Skeletal muscle tissue (tissue), 4 donors: ENCODE data around the gene WHRN. TPM values are rescaled to one million over a fixed set of nuclear protein-coding genes. Genes with fewer than 3 reads are reported as not detected.

Experiments
- H3K27ac ChIP-seq: one replicate; pipeline ENCODE4 v1.7.0; 2013; ENCODE audit warnings: mild to moderate bottlenecking, low read depth, low read length, inconsistent platforms
- H3K27me3 ChIP-seq, 3 donors: one replicate each; pipeline ENCODE4 v1.7.0; 2013; ENCODE audit warnings: low read length in 3 of 3; ENCODE audit not compliant: control insufficient read depth in 3 of 3, insufficient read depth in 3 of 3
- H3K36me3 ChIP-seq, 3 donors: one replicate each; pipeline ENCODE4 v1.7.0; 2013; ENCODE audit warnings: low read length in 3 of 3; ENCODE audit not compliant: control insufficient read depth in 3 of 3, insufficient read depth in 3 of 3
- H3K4me1 ChIP-seq, 3 donors: one replicate each; pipeline ENCODE4 v1.7.0; 2013; ENCODE audit warnings: low read length in 3 of 3, mild to moderate bottlenecking in 3 of 3; ENCODE audit not compliant: control insufficient read depth in 3 of 3, insufficient read depth in 3 of 3
- H3K4me3 ChIP-seq, 3 donors: one replicate each; pipeline ENCODE4 v1.7.0; 2013; ENCODE audit warnings: low read length in 3 of 3
- H3K9ac ChIP-seq, 3 donors: one replicate each; pipeline ENCODE4 v1.7.0; 2013; ENCODE audit warnings: low read length in 3 of 3, mild to moderate bottlenecking in 3 of 3, moderate library complexity in 2 of 3, low read depth in 1 of 3
- H3K9me3 ChIP-seq, 3 donors: one replicate each; pipeline ENCODE4 v1.7.0; 2013; ENCODE audit warnings: low read length in 3 of 3; ENCODE audit not compliant: control insufficient read depth in 3 of 3
- total RNA-seq: library from RNA; depleted of rRNA; stranded (reverse); fragments of >200 nt; gene quantifications from one replicate; pipeline ENCODE4 v1.2.3, GENCODE V29; 2014
- donor health status: Osteomylitis.

WHRN gene
- total RNA-seq, 1 donor from 2014 or later = 0.52 TPM

GRCh38 chr9:114473447-114473801 is 31.8 kb downstream of the WHRN start:
- Histone ChIP-seq H3K27ac (no peak overlapping the region), H3K9ac (no peak overlapping the region), H3K4me3 (no peak overlapping the region), H3K27me3 (peaks cover 0 to 20% (median 10%) of the 10 kb centered on the region in 3 donors), H3K4me1 (no peaks in the 10 kb centered on the region), H3K36me3 (no peaks in the 10 kb centered on the region), H3K9me3 (peaks cover 0 to 4% (median 2%) of the 10 kb centered on the region in 3 donors)

- Histone ChIP-seq H3K9me3 (peaks cover 0 to 4% (median 2%) of the 10 kb centered on the region in 3 donors), H3K9ac (no peak overlapping the region), H3K27ac (no peak overlapping the region), H3K4me3 (no peak overlapping the region), H3K4me1 (no peaks in the 10 kb centered on the region), H3K27me3 (peaks cover 0 to 20% (median 10%) of the 10 kb centered on the region in 3 donors), H3K36me3 (no peaks in the 10 kb centered on the region)
Measured at GRCh38 chr9:114472765-114473446, 32.4 kb downstream of the WHRN start.

- H3K9me3 ChIP-seq = peaks cover 0 to 4% (median 2%) of the 10 kb centered on the region in 3 donors
- no peaks in the 10 kb centered on the region for H3K36me3 ChIP-seq
- H3K4me3 ChIP-seq = no peak overlapping the region
- H3K27ac ChIP-seq = no peak overlapping the region
- no peaks in the 10 kb centered on the region for H3K4me1 ChIP-seq
- H3K9ac ChIP-seq = no peak overlapping the region
- H3K27me3 ChIP-seq = peaks cover 0 to 11% (median 6%) of the 10 kb centered on the region in 3 donors
Measured at GRCh38 chr9:114471157-114471556, 34.1 kb downstream of the WHRN start.

- no peaks in the 10 kb centered on the region for H3K4me1 ChIP-seq
- no peak overlapping the region for H3K4me3 ChIP-seq
- H3K27ac ChIP-seq = no peak overlapping the region
- peaks cover 0 to 4% (median 2%) of the 10 kb centered on the region in 3 donors for H3K9me3 ChIP-seq
- H3K36me3 ChIP-seq = no peaks in the 10 kb centered on the region
- no peak overlapping the region for H3K9ac ChIP-seq
- peaks cover 0 to 11% (median 6%) of the 10 kb centered on the region in 3 donors for H3K27me3 ChIP-seq
Measured at GRCh38 chr9:114470581-114470980, 34.7 kb downstream of the WHRN start.

GRCh38 chr9:114470121-114470520 is 35.2 kb downstream of the WHRN start:
- no peak overlapping the region for H3K9ac ChIP-seq
- peaks cover 0 to 4% (median 2%) of the 10 kb centered on the region in 3 donors for H3K9me3 ChIP-seq
- H3K36me3 ChIP-seq = no peaks in the 10 kb centered on the region
- H3K4me3 ChIP-seq = no peak overlapping the region
- H3K27ac ChIP-seq = no peak overlapping the region
- no peaks in the 10 kb centered on the region for H3K4me1 ChIP-seq
- H3K27me3 ChIP-seq = peaks cover 0 to 11% (median 6%) of the 10 kb centered on the region in 3 donors

- Histone ChIP-seq H3K36me3 (no peaks in the 10 kb centered on the region), H3K9ac (no peak overlapping the region), H3K4me3 (no peak overlapping the region), H3K27ac (no peak overlapping the region), H3K9me3 (peaks cover 0 to 4% (median 2%) of the 10 kb centered on the region in 3 donors), H3K4me1 (no peaks in the 10 kb centered on the region), H3K27me3 (peaks cover 0 to 4% (median 0%) of the 10 kb centered on the region in 3 donors)
Measured at GRCh38 chr9:114469091-114469853, 36.0 kb downstream of the WHRN start.

- no peak overlapping the region for H3K4me3 ChIP-seq
- no peaks in the 10 kb centered on the region for H3K36me3 ChIP-seq
- no peak overlapping the region for H3K27ac ChIP-seq
- H3K9ac ChIP-seq = no peak overlapping the region
- H3K4me1 ChIP-seq = no peaks in the 10 kb centered on the region
- H3K27me3 ChIP-seq = peaks cover 0 to 3% (median 0%) of the 10 kb centered on the region in 3 donors
- H3K9me3 ChIP-seq = peaks cover 0 to 4% (median 2%) of the 10 kb centered on the region in 3 donors
Measured at GRCh38 chr9:114467910-114468309, 37.4 kb downstream of the WHRN start.

- Histone ChIP-seq H3K9me3 (peaks cover 0 to 4% (median 2%) of the 10 kb centered on the region in 3 donors), H3K4me1 (no peaks in the 10 kb centered on the region), H3K4me3 (no peak overlapping the region), H3K27ac (no peak overlapping the region), H3K36me3 (no peaks in the 10 kb centered on the region), H3K9ac (no peak overlapping the region), H3K27me3 (peaks cover 0 to 3% (median 0%) of the 10 kb centered on the region in 3 donors)
Measured at GRCh38 chr9:114467226-114467750, 38.0 kb downstream of the WHRN start.

GRCh38 chr9:114465906-114466900 is 39.1 kb downstream of the WHRN start:
- H3K9me3 ChIP-seq = peaks cover 0 to 4% (median 2%) of the 10 kb centered on the region in 3 donors
- no peak overlapping the region for H3K27ac ChIP-seq

More at GRCh38 chr9:114465906-114466900, 39.1 kb downstream of the WHRN start:
- no peaks in the 10 kb centered on the region for H3K4me1 ChIP-seq
- no peak overlapping the region for H3K9ac ChIP-seq
- H3K27me3 ChIP-seq = peaks cover 0 to 3% (median 0%) of the 10 kb centered on the region in 3 donors
- no peak overlapping the region for H3K4me3 ChIP-seq
- no peaks in the 10 kb centered on the region for H3K36me3 ChIP-seq
